ENCODE data around the gene LIN37.
"Not testable (repeated sequence)": the region's sequence is repeated elsewhere in the genome, so short reads cannot be mapped to it uniquely, and the experiment has no call there.

LIN37 gene

GRCh38 chr19:35791814-35792279 is 43.5 kb downstream of the LIN37 start:
- DNase-seq: no peak

GRCh38 chr19:35792312-35792711 is 43.9 kb downstream of the LIN37 start:
- DNase-seq: no peak

GRCh38 chr19:35792888-35793287 is 44.5 kb downstream of the LIN37 start:
- DNase-seq: no peak

- DNase-seq: no peak
Observed at GRCh38 chr19:35793381-35794165, 45.2 kb downstream of the LIN37 start.

- DNase-seq: not testable (repeated sequence)
Observed at GRCh38 chr19:35795564-35795963, 47.2 kb downstream of the LIN37 start.

GRCh38 chr19:35796645-35797542 is 48.5 kb downstream of the LIN37 start:
- DNase-seq: no peak

- DNase-seq: no peak
Observed at GRCh38 chr19:35797663-35798062, 49.3 kb downstream of the LIN37 start.

GRCh38 chr19:35801828-35802227 is 53.5 kb downstream of the LIN37 start:
- DNase-seq: no peak

All from NCI-H1417 treated with DMSO at 0.1 percent for 48 hours (cell line).